ENCODE results near the gene CDH4. TPM values are rescaled to one million over a fixed set of nuclear protein-coding genes. Genes with fewer than 3 reads are reported as not detected.

The CDH4 gene
- total and polyA plus RNA-seq, 9 donors = 0.12 to 4.4 (median 0.36) TPM

DNA sequence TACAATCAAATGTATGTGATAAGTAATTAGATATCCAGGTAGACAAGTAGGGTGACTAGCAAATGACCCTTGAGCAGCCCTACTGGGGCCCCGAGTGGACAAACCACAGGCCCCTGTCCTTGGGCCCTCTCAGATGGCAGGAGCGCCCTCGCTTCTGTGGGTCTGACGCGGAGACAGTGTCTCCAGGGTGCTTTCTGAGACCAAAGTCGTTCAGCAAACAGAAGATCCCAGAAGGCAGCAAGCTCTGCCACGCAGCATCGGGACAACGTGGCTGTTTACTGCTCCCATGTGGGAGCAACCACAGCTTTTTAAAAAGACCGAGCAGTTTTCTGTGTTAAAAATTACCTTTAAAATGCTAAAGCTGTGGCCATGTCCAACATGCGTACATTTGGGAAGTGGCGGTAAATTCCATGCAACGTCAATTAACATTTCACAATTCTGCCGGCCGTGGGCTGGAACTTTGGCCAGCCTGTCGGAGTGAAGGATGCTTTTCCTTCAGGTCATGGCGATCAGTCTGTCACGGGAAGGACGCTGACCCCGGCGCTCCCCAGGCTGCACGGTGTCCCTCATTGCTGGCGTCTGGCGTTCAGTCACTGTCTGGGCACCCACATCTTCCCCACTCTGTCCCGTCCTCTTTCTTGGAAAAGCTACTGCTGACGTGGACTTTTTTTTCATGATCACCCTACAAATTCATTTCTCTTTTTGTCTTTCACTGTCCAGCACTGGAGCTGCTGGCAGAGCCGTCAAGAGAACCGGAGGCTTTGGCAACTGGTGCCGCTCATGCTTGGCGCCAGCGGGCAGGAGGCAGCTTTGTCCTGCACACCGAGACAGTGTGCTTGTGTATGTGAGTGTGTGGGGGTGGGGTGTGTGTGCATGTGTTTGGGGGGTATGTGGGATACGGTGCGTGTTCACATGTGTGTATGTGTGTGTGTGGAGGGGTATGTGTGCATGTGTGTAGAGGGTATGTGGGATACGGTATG lies 293.1 kb downstream of the CDH4 start:
- H3K4me1 ChIP-seq (ENCODE audit: insufficient read depth) = no peaks in the 10 kb centered on the region
- H3K27ac ChIP-seq = no peak overlapping the region
- no peaks in the 10 kb centered on the region for H3K27me3 ChIP-seq
- H3K36me3 ChIP-seq = no peaks in the 10 kb centered on the region
- no peak overlapping the region for H3K4me3 ChIP-seq
- WGBS, 3 donors = 76 to 84% (median 80%) methylated on average over 35 of the region's 35 CpGs
- intact Hi-C loops (cut with DNase I) = no loop called here
- TF ChIP-seq POLR2A (IDR thresholded peaks at IDR 0.05) (no peak), EP300 (IDR thresholded peaks at IDR 0.05) (no peak), CTCF (IDR thresholded peaks at IDR 0.05) (no peak)
- no peak for DNase-seq
- H3K9me3 ChIP-seq = no peaks in the 10 kb centered on the region

DNA sequence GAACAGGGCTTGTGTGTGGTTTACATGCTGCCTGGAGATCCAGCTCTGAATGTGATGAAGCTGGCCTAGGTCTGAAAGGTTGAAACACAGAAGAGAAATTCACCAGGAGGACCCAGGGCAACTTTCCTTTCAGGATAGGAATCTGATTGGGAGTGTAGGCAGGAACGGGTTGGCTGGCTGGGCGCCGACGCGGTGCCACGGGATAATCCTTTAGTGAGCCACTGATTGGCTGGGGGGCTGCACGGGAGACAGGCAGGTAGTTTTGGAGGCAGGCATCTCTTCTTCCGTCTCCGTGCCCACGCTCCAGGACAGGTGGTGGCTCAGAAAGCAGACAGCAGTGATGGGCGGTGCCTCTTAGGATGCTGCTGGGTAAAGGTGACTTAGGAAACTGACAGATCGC lies 294.6 kb downstream of the CDH4 start:
- no peaks in the 10 kb centered on the region for H3K36me3 ChIP-seq
- intact Hi-C loops (cut with DNase I) = no loop called here
- no peak overlapping the region for H3K27ac ChIP-seq
- TF ChIP-seq POLR2A (IDR thresholded peaks at IDR 0.05) (no peak), EP300 (IDR thresholded peaks at IDR 0.05) (no peak), CTCF (IDR thresholded peaks at IDR 0.05) (no peak)
- WGBS, 3 donors = 84 to 89% (median 85%) methylated on average over 12 of the region's 12 CpGs
- H3K4me1 ChIP-seq (ENCODE audit: insufficient read depth) = no peaks in the 10 kb centered on the region
- H3K9me3 ChIP-seq = no peaks in the 10 kb centered on the region
- H3K27me3 ChIP-seq = no peaks in the 10 kb centered on the region
- no peak for DNase-seq
- no peak overlapping the region for H3K4me3 ChIP-seq

DNA sequence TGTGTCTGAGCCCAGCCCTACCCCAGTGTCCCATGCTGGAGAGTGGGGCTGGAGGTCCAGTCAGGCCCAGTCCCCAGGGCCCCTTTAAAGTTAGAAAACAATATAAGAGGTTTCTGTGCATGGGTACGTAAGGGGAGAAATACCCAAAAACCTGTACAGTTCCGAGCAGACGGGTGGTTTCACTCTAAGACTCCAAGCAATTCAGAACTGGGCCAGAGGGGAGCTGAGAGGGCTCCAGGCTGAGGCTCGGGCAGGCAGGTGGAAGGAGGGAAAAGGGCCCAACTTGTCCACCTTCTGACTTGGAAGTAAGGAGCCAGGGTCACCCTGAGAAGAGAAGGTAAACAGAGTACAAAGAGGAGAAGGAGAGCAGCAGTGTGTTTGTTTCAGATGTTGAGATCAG lies 296.0 kb downstream of the CDH4 start:
- intact Hi-C loops (cut with DNase I) = no loop called here
- Histone ChIP-seq H3K9me3 (no peaks in the 10 kb centered on the region), H3K27me3 (no peaks in the 10 kb centered on the region), H3K36me3 (no peaks in the 10 kb centered on the region), H3K27ac (no peak overlapping the region), H3K4me3 (no peak overlapping the region), H3K4me1 (ENCODE audit: insufficient read depth) (no peaks in the 10 kb centered on the region)
- no peak for TF ChIP-seq POLR2A (IDR thresholded peaks at IDR 0.05)
- no peak for TF ChIP-seq CTCF (IDR thresholded peaks at IDR 0.05)
- no peak for TF ChIP-seq EP300 (IDR thresholded peaks at IDR 0.05)
- 41 to 70% (median 44%) methylated on average over 4 of the region's 4 CpGs for WGBS, 3 donors
- no peak for DNase-seq

GRCh38 chr20:61549865-61550264 lies 297.8 kb downstream of the CDH4 start:
- no peak for DNase-seq
- no peaks in the 10 kb centered on the region for H3K4me1 ChIP-seq (ENCODE audit: insufficient read depth)
- TF ChIP-seq CTCF (IDR thresholded peaks at IDR 0.05) = no peak
- no peak overlapping the region for H3K27ac ChIP-seq
- WGBS, 3 donors = 81 to 86% (median 83%) methylated on average over 2 of the region's 2 CpGs
- no peaks in the 10 kb centered on the region for H3K36me3 ChIP-seq
- no peaks in the 10 kb centered on the region for H3K27me3 ChIP-seq
- intact Hi-C loops (cut with DNase I) = no loop called here
- no peak overlapping the region for H3K4me3 ChIP-seq
- H3K9me3 ChIP-seq = no peaks in the 10 kb centered on the region

All from ovary (tissue), 9 donors.